Keratinocyte (primary cell): Measurements from ENCODE around the gene SLC22A3. TPM values are rescaled to one million over a fixed set of nuclear protein-coding genes. Genes with fewer than 3 reads are reported as not detected.

Source experiments
- DNase-seq: peaks from one replicate; pipeline ENCODE4 v3.0.0-alpha.2; 2011; ENCODE audit warnings: low read depth, missing footprints, low spot score
- FAIRE-seq: peaks from 2 replicates; lab custom pipeline; 2011; peaks lifted over from hg19 to GRCh38; lab: Jason Lieb, UNC
- H2AFZ ChIP-seq: 2 replicates; pipeline ENCODE4 v1.6.0; 2012; ENCODE audit warnings: low read length, control low read depth, inconsistent platforms; ENCODE audit not compliant: control insufficient read depth
- H3K27ac ChIP-seq: 2 replicates; pipeline ENCODE4 v1.5.1; 2011; ENCODE audit warnings: low read length; ENCODE audit not compliant: control insufficient read depth, insufficient read depth
- H3K27me3 ChIP-seq: 3 replicates; pipeline ENCODE4 v1.6.0; 2011; ENCODE audit warnings: low read length; ENCODE audit not compliant: control insufficient read depth, insufficient read depth; ENCODE audit errors: extremely low read depth
- H3K36me3 ChIP-seq, 2 experiments: 2 replicates in 1 of 2; 3 replicates in 1 of 2; pipeline ENCODE4 v1.5.1; 2011; ENCODE audit warnings: low read length in 2 of 2, mild to moderate bottlenecking in 1 of 2; ENCODE audit not compliant: control insufficient read depth in 2 of 2, insufficient read depth in 2 of 2; ENCODE audit errors: extremely low read depth in 1 of 2
- H3K4me1 ChIP-seq: 3 replicates; pipeline ENCODE4 v1.5.1; 2011; ENCODE audit warnings: low read length; ENCODE audit not compliant: control insufficient read depth, insufficient read depth; ENCODE audit errors: extremely low read depth
- H3K4me2 ChIP-seq: 3 replicates; pipeline ENCODE4 v1.6.0; 2011; ENCODE audit warnings: low read depth, low read length; ENCODE audit not compliant: control insufficient read depth, insufficient read depth; ENCODE audit errors: extremely low read depth
- H3K4me3 ChIP-seq, 3 experiments: fragments of 200-600 bp in 1 of 3; sonication (generic) in 1 of 3; 2 replicates in 2 of 3; 3 replicates in 1 of 3; pipeline ENCODE4 v1.5.1; 2011 to 2016; ENCODE audit warnings: low read length in 3 of 3, mild to moderate bottlenecking in 3 of 3, control low read depth in 2 of 3, inconsistent platforms in 1 of 3, low read depth in 1 of 3, mixed read lengths in 1 of 3, mixed run types in 1 of 3, moderate library complexity in 1 of 3; ENCODE audit not compliant: control insufficient read depth in 2 of 3, insufficient read depth in 2 of 3; ENCODE audit errors: extremely low read depth in 1 of 3
- H3K79me2 ChIP-seq: 2 replicates; pipeline ENCODE4 v1.6.0; 2012; ENCODE audit warnings: low read length; ENCODE audit not compliant: control insufficient read depth, insufficient read depth
- H3K9ac ChIP-seq: 3 replicates; pipeline ENCODE4 v1.6.0; 2011; ENCODE audit warnings: low read length; ENCODE audit not compliant: control insufficient read depth, insufficient read depth; ENCODE audit errors: extremely low read depth
- H3K9me1 ChIP-seq: 3 replicates; pipeline ENCODE4 v1.6.0; 2011; ENCODE audit warnings: low read length; ENCODE audit not compliant: control insufficient read depth, insufficient read depth; ENCODE audit errors: extremely low read depth
- H3K9me3 ChIP-seq: 2 replicates; pipeline ENCODE4 v1.5.1; 2012; ENCODE audit warnings: low read depth, low read length; ENCODE audit not compliant: control insufficient read depth
- H4K20me1 ChIP-seq: 3 replicates; pipeline ENCODE4 v1.6.0; 2011; ENCODE audit warnings: low read length; ENCODE audit not compliant: control insufficient read depth, insufficient read depth; ENCODE audit errors: extremely low read depth
- CTCF ChIP-seq, 3 experiments: IDR thresholded peaks in 1 of 3; conservative IDR thresholded peaks in 1 of 3; optimal IDR thresholded peaks in 1 of 3; 2 replicates in 2 of 3; 3 replicates in 1 of 3; pipeline versions ENCODE3 to v1.5.1; 2011; ENCODE audit warnings: low read length in 3 of 3, mild to moderate bottlenecking in 3 of 3, moderate library complexity in 2 of 3, control low read depth in 1 of 3, inconsistent platforms in 1 of 3; ENCODE audit not compliant: insufficient read depth in 2 of 3; ENCODE audit errors: extremely low read depth in 1 of 3
- EZH2 ChIP-seq: IDR thresholded peaks from one replicate; pipeline ENCODE4 v1.6.1; 2012; ENCODE audit warnings: inconsistent platforms, mild to moderate bottlenecking, low read length, moderate library complexity
- dilution Hi-C: fragments of 300-500 bp; cut with MboI; formaldehyde crosslinking; loops from one replicate; pipeline ENCODE4 v1.7.0; 2020; ENCODE audit warnings: low sequenced_read_pairs; ENCODE audit not compliant: extremely low pct_ligation_motif_present
- polyA plus RNA-seq, 5 experiments: library from polyadenylated mRNA; depleted of rRNA in 3 of 5; stranded (reverse) in 3 of 5; stranded (forward) in 1 of 5; unstranded in 1 of 5; fragments of >200 nt; gene quantifications; 1 replicate in 1 of 5; 2 replicates in 3 of 5; 3 replicates in 1 of 5; pipeline versions ENCODE4 v1.2.1 to v1.2.3, GENCODE V29; 2011 to 2012; ENCODE audit warnings: missing spikeins in 2 of 5, low read depth in 1 of 5, low replicate concordance in 1 of 5

Gene SLC22A3
- polyA plus RNA-seq, 1 donor (not counting 4 experiments of a cell fraction or from before 2014, with no cell fraction given), result 1.8 TPM

- Histone ChIP-seq H3K4me1 (peaks cover 24% of the 10 kb centered on the region), H3K27me3 (no peaks in the 10 kb centered on the region), H3K9me3 (no peaks in the 10 kb centered on the region), H3K27ac (no peak overlapping the region), H3K79me2 (no peaks in the 10 kb centered on the region), H3K9ac (no peak overlapping the region), H3K4me2 (no peak overlapping the region), H3K9me1 (no peaks in the 10 kb centered on the region), H2AFZ (no peak overlapping the region), H3K36me3 (no peaks in the 10 kb centered on the region), H4K20me1 (no peaks in the 10 kb centered on the region), H3K4me3 (no peak overlapping the region)
- dilution Hi-C loops, result no loop called here
- DNase-seq, result no peak
- TF ChIP-seq CTCF (optimal IDR thresholded peaks at IDR 0.05 in 1 of 3, IDR thresholded peaks at IDR 0.05 in 1 of 3, conservative IDR thresholded peaks at IDR 0.05 in 1 of 3; ENCODE audit: extremely low read depth in 1 of 3, insufficient read depth in 2 of 3, low read length in 3 of 3) (no peak), EZH2 (no peak)
- no peak for FAIRE-seq
Measured at GRCh38 chr6:160457823-160458222, 109.6 kb downstream of the SLC22A3 start.

GRCh38 chr6:160461641-160462040, 113.5 kb downstream of the SLC22A3 start:
- peak overlapping the region; percentile 60 for H3K4me2 ChIP-seq
- H3K4me3 ChIP-seq, result peak overlapping the region in 1 of 3 experiments; percentile 34
- dilution Hi-C loops, result no loop called here
- peaks cover 19% of the 10 kb centered on the region for H3K4me1 ChIP-seq
- no peaks in the 10 kb centered on the region for H3K79me2 ChIP-seq
- FAIRE-seq (peak; percentile 69), DNase-seq (no peak)
- H3K36me3 ChIP-seq, result no peaks in the 10 kb centered on the region
- H3K27me3 ChIP-seq, result no peaks in the 10 kb centered on the region
- no peak overlapping the region for H2AFZ ChIP-seq
- no peaks in the 10 kb centered on the region for H3K9me3 ChIP-seq
- TF ChIP-seq EZH2, result no peak
- TF ChIP-seq CTCF (optimal IDR thresholded peaks at IDR 0.05 in 1 of 3, IDR thresholded peaks at IDR 0.05 in 1 of 3, conservative IDR thresholded peaks at IDR 0.05 in 1 of 3; ENCODE audit: extremely low read depth in 1 of 3, insufficient read depth in 2 of 3, low read length in 3 of 3), result no peak
- H3K9ac ChIP-seq, result no peak overlapping the region
- H4K20me1 ChIP-seq, result no peaks in the 10 kb centered on the region
- H3K27ac ChIP-seq, result no peak overlapping the region
- no peaks in the 10 kb centered on the region for H3K9me1 ChIP-seq
